K562 (cell line): Measurements from ENCODE around the gene SNRPD2. TPM values are rescaled to one million over a fixed set of nuclear protein-coding genes. Genes with fewer than 3 reads are reported as not detected.

Experiments
- CEBPB ChIP-seq: fragments of 450-650 bp; IDR thresholded peaks from 2 replicates; pipeline ENCODE4 v1.6.1; 2016; ENCODE audit warnings: missing genetic modification characterization, missing compliant biosample characterization
- ETV5 ChIP-seq: sonication (generic); formaldehyde crosslinking; IDR thresholded peaks from 2 replicates; pipeline ENCODE4 v1.4.0; 2020; ENCODE audit warnings: low read depth, mild to moderate bottlenecking, missing genetic modification reagents
- GATA2 ChIP-seq: sonication (generic); formaldehyde crosslinking; IDR thresholded peaks from 2 replicates; pipeline ENCODE4 v1.4.0; 2020; ENCODE audit warnings: mild to moderate bottlenecking, missing genetic modification reagents
- HCFC1 ChIP-seq: IDR thresholded peaks from 2 replicates; pipeline ENCODE4 v1.6.1; 2012; ENCODE audit warnings: low read depth, low read length, improper control_type of control experiment
- JUN ChIP-seq, 2 experiments: sonication (generic) in 1 of 2; formaldehyde crosslinking in 1 of 2; IDR thresholded peaks; 2 replicates each; pipeline versions ENCODE4 v1.6.1 to v1.8.0; 2012 to 2022; ENCODE audit warnings: borderline replicate concordance in 2 of 2, mild to moderate bottlenecking in 2 of 2, improper control_type of control experiment in 1 of 2, low read depth in 1 of 2, low read length in 1 of 2, missing genetic modification reagents in 1 of 2
- MYC ChIP-seq, 2 experiments: fragments of 250-450 bp in 1 of 2; sonication (Bioruptor Pico) in 1 of 2; IDR thresholded peaks; 2 replicates each; pipeline versions ENCODE4 v1.5.1 to v1.6.1; 2012 to 2021; ENCODE audit warnings: low read depth in 2 of 2, borderline replicate concordance in 1 of 2, improper control_type of control experiment in 1 of 2, low read length in 1 of 2, mild to moderate bottlenecking in 1 of 2, moderate library complexity in 1 of 2
- NBN ChIP-seq: fragments of 450-650 bp; IDR thresholded peaks from 2 replicates; pipeline ENCODE4 v1.6.1; 2016; ENCODE audit warnings: low read depth, mild to moderate bottlenecking
- POLR2AphosphoS5 ChIP-seq: IDR thresholded peaks from 2 replicates; pipeline ENCODE4 v1.6.1; 2011; ENCODE audit warnings: mild to moderate bottlenecking, low read depth, low read length, moderate library complexity; ENCODE audit not compliant: control insufficient read depth, insufficient read depth
- RBM15 ChIP-seq: fragments of 200-400 bp; formaldehyde crosslinking; IDR thresholded peaks from 2 replicates; pipeline ENCODE4 v1.6.1; 2018; ENCODE audit warnings: mild to moderate bottlenecking, low read length, moderate library complexity; ENCODE audit not compliant: insufficient read depth
- SIN3B ChIP-seq: fragments of 450-650 bp; IDR thresholded peaks from 2 replicates; pipeline ENCODE4 v1.6.1; 2017; ENCODE audit warnings: low read depth, mild to moderate bottlenecking, moderate library complexity
- SMARCC2 ChIP-seq: fragments of 450-650 bp; IDR thresholded peaks from 2 replicates; pipeline ENCODE4 v1.6.1; 2017; ENCODE audit warnings: antibody characterized with exemption, moderate library complexity, mild to moderate bottlenecking, low read depth
- ZFX ChIP-seq: sonication (generic); formaldehyde crosslinking; IDR thresholded peaks from 2 replicates; pipeline ENCODE4 v1.8.0; 2022; ENCODE audit warnings: mild to moderate bottlenecking, missing genetic modification reagents, moderate library complexity
- ZNF696 ChIP-seq: fragments of 250-450 bp; sonication (Bioruptor Pico); conservative IDR thresholded peaks from 2 replicates; pipeline ENCODE4 v1.4.0; 2020; ENCODE audit warnings: mild to moderate bottlenecking, moderate library complexity
- polyA plus RNA-seq, 8 experiments: library from polyadenylated mRNA; depleted of rRNA in 4 of 8; stranded (reverse) in 5 of 8; unstranded in 3 of 8; fragments of >200 nt; fragmentation: Nextera tagmentation in 2 of 8; fragmentation: Illumina TruSeq in 1 of 8; extraction: Ambion mirVana in 2 of 8; extraction: Trizol in 1 of 8; gene quantifications; 2 replicates each; pipeline versions ENCODE4 v1.2.1 to v1.2.3, GENCODE V29; 2011 to 2014; ENCODE audit warnings: inconsistent platforms in 1 of 8, missing spikeins in 1 of 8
- total RNA-seq, 7 experiments: library from RNA; depleted of rRNA in 6 of 7; stranded (reverse); fragments of >200 nt in 6 of 7; fragmentation: Illumina TruSeq in 2 of 7; extraction: Trizol in 2 of 7; gene quantifications; 2 replicates each; pipeline versions ENCODE4 v1.2.1 to v1.2.3, GENCODE V29; 2011 to 2021; ENCODE audit warnings: low replicate concordance in 1 of 7
- TF ChIP-seq, protein P1 (sequence below): sonication (generic); formaldehyde crosslinking; IDR thresholded peaks from 2 replicates; pipeline ENCODE4 v1.8.0; 2022; ENCODE audit warnings: mild to moderate bottlenecking, missing genetic modification reagents, borderline replicate concordance
- TF ChIP-seq, protein P2 (sequence below): fragments of 450-650 bp; formaldehyde crosslinking; IDR thresholded peaks from 2 replicates; pipeline ENCODE4 v1.4.0; 2022; ENCODE audit warnings: missing genetic modification characterization
- TF ChIP-seq, protein P3 (sequence below): fragments of 450-650 bp; IDR thresholded peaks from 2 replicates; pipeline ENCODE4 v1.6.1; 2017; ENCODE audit warnings: antibody characterized with exemption, mild to moderate bottlenecking
- TF ChIP-seq, protein P4 (sequence below): IDR thresholded peaks from 3 replicates; pipeline ENCODE4 v1.6.1; 2011; ENCODE audit warnings: borderline replicate concordance, mild to moderate bottlenecking; ENCODE audit not compliant: insufficient read length, insufficient read depth

Gene SNRPD2
- total and polyA plus RNA-seq, 9 of the 15 experiments (the other 6 are each of a cell fraction or from before 2014, with no cell fraction given): 728 to 4,411 (median 1,029) TPM

DNA sequence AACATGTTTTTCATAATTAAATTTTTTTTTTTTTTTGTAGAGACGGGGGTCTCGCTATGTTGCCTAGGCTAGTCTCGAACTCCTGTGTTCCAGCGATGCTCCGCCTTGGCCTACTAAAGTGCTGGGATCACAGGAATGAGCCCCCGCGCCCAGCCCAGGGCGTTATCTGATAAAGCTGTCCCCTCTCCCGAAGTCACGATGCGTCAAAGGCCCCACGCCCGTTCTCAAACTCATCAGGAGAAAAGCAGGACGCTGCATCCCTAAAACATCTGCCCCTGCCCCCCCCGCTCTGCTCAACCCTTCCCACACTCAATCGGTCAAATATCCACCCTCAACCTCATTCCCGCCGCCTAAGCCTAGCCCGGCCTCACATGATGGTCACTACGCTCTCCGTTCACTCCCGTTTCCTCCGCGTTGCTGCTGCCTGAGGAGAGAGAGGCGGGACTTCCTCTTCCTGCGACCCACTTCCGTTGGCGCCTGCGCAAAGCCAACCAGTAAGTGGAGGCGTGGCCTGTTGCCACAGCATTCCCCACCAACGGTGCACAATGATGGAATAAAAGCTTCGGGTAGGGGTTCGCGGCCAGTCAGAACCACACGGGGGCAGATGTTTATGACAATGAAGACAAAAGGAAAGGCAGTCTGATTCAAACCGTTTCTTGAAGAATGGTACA, at the start of gene SNRPD2 (continued):
- TF ChIP-seq, protein P1, sequence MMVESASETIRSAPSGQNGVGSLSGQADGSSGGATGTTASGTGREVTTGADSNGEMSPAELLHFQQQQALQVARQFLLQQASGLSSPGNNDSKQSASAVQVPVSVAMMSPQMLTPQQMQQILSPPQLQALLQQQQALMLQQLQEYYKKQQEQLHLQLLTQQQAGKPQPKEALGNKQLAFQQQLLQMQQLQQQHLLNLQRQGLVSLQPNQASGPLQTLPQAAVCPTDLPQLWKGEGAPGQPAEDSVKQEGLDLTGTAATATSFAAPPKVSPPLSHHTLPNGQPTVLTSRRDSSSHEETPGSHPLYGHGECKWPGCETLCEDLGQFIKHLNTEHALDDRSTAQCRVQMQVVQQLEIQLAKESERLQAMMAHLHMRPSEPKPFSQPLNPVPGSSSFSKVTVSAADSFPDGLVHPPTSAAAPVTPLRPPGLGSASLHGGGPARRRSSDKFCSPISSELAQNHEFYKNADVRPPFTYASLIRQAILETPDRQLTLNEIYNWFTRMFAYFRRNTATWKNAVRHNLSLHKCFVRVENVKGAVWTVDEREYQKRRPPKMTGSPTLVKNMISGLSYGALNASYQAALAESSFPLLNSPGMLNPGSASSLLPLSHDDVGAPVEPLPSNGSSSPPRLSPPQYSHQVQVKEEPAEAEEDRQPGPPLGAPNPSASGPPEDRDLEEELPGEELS (CRISPR knock-in tag): 0 out of 2 replicates have a peak, but pooled peaks have one; percentile 78
- 0 out of 2 replicates have a peak, but pooled peaks have one; percentile 56 for TF ChIP-seq ETV5 (CRISPR knock-in tag)
- no peak for TF ChIP-seq SMARCC2
- TF ChIP-seq, protein P2, sequence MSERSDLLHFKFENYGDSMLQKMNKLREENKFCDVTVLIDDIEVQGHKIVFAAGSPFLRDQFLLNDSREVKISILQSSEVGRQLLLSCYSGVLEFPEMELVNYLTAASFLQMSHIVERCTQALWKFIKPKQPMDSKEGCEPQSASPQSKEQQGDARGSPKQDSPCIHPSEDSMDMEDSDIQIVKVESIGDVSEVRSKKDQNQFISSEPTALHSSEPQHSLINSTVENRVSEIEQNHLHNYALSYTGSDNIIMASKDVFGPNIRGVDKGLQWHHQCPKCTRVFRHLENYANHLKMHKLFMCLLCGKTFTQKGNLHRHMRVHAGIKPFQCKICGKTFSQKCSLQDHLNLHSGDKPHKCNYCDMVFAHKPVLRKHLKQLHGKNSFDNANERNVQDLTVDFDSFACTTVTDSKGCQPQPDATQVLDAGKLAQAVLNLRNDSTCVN (CRISPR knock-in tag): 0 out of 2 replicates have a peak, but pooled peaks have one; percentile 59
- peak; percentile 97 for TF ChIP-seq POLR2AphosphoS5
- TF ChIP-seq HCFC1: peak; percentile 63
- TF ChIP-seq SIN3B: peak; percentile 82
- no peak for TF ChIP-seq ZNF696 (CRISPR knock-in tag)
- TF ChIP-seq RBM15: no peak
- TF ChIP-seq MYC (IDR thresholded peaks at IDR 0.05; ENCODE audit: low read depth, low read length): peak; percentile 92
- peak; percentile 80 for TF ChIP-seq MYC (CRISPR knock-in tag; IDR thresholded peaks at IDR 0.05; ENCODE audit: borderline replicate concordance, low read depth)
- peak; percentile 62 for TF ChIP-seq ZFX (CRISPR knock-in tag)
- TF ChIP-seq JUN (IDR thresholded peaks at IDR 0.05; ENCODE audit: borderline replicate concordance, low read depth, low read length): no peak
- 0 out of 2 replicates have a peak, but pooled peaks have one; percentile 8 for TF ChIP-seq JUN (CRISPR knock-in tag; IDR thresholded peaks at IDR 0.05; ENCODE audit: borderline replicate concordance)
- TF ChIP-seq, protein P3, sequence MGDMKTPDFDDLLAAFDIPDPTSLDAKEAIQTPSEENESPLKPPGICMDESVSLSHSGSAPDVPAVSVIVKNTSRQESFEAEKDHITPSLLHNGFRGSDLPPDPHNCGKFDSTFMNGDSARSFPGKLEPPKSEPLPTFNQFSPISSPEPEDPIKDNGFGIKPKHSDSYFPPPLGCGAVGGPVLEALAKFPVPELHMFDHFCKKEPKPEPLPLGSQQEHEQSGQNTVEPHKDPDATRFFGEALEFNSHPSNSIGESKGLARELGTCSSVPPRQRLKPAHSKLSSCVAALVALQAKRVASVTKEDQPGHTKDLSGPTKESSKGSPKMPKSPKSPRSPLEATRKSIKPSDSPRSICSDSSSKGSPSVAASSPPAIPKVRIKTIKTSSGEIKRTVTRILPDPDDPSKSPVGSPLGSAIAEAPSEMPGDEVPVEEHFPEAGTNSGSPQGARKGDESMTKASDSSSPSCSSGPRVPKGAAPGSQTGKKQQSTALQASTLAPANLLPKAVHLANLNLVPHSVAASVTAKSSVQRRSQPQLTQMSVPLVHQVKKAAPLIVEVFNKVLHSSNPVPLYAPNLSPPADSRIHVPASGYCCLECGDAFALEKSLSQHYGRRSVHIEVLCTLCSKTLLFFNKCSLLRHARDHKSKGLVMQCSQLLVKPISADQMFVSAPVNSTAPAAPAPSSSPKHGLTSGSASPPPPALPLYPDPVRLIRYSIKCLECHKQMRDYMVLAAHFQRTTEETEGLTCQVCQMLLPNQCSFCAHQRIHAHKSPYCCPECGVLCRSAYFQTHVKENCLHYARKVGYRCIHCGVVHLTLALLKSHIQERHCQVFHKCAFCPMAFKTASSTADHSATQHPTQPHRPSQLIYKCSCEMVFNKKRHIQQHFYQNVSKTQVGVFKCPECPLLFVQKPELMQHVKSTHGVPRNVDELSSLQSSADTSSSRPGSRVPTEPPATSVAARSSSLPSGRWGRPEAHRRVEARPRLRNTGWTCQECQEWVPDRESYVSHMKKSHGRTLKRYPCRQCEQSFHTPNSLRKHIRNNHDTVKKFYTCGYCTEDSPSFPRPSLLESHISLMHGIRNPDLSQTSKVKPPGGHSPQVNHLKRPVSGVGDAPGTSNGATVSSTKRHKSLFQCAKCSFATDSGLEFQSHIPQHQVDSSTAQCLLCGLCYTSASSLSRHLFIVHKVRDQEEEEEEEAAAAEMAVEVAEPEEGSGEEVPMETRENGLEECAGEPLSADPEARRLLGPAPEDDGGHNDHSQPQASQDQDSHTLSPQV: no peak
- peak; percentile 50; the same call in 1 of the 2 replicates for TF ChIP-seq GATA2 (CRISPR knock-in tag)
- TF ChIP-seq NBN: peak; percentile 77
- TF ChIP-seq, protein P4, sequence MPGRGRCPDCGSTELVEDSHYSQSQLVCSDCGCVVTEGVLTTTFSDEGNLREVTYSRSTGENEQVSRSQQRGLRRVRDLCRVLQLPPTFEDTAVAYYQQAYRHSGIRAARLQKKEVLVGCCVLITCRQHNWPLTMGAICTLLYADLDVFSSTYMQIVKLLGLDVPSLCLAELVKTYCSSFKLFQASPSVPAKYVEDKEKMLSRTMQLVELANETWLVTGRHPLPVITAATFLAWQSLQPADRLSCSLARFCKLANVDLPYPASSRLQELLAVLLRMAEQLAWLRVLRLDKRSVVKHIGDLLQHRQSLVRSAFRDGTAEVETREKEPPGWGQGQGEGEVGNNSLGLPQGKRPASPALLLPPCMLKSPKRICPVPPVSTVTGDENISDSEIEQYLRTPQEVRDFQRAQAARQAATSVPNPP: no peak
- TF ChIP-seq CEBPB (tag): peak; percentile 78
